ENCODE measurements around the gene NCCRP1. TPM values are rescaled to one million over a fixed set of nuclear protein-coding genes. Genes with fewer than 3 reads are reported as not detected.

Gene NCCRP1
- total RNA-seq, 2 experiments from 2014 or later = not detected

DNA sequence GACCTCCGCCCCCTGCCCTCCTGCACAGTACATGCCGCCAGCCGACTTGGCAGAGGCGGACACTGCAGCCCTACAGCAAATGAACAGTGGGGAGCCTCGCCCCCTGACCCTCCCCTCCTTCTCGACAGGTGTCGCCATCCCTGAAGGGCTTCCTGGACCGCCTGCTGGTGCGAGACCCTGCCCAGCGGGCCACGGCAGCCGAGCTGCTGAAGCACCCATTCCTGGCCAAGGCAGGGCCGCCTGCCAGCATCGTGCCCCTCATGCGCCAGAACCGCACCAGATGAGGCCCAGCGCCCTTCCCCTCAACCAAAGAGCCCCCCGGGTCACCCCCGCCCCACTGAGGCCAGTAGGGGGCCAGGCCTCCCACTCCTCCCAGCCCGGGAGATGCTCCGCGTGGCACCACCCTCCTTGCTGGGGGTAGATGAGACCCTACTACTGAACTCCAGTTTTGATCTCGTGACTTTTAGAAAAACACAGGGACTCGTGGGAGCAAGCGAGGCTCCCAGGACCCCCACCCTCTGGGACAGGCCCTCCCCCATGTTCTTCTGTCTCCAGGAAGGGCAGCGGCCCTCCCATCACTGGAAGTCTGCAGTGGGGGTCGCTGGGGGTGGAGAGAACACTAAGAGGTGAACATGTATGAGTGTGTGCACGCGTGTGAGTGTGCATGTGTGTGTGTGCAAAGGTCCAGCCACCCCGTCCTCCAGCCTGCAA, 18.3 kb upstream of the NCCRP1 start:
- no peaks in the 10 kb centered on the region for H3K4me1 ChIP-seq (ENCODE audit: insufficient read depth, low read length, poor library complexity, severe bottlenecking)
- H3K36me3 ChIP-seq (ENCODE audit: insufficient read depth, low read length) = 0 out of 2 replicates have a peak, but pooled peaks cover 4% of the 10 kb centered on the region
- no peak overlapping the region for H3K27ac ChIP-seq (ENCODE audit: low read depth, low read length, poor library complexity, severe bottlenecking)
- no peak overlapping the region for H2AFZ ChIP-seq (ENCODE audit: low read length)
- no peaks in the 10 kb centered on the region for H3K9me2 ChIP-seq (ENCODE audit: insufficient read depth, low read length)
- TF ChIP-seq EZH2phosphoT487 (IDR thresholded peaks at IDR 0.05; ENCODE audit: borderline replicate concordance, low read depth, low read length) = no peak
- TF ChIP-seq, protein P1, sequence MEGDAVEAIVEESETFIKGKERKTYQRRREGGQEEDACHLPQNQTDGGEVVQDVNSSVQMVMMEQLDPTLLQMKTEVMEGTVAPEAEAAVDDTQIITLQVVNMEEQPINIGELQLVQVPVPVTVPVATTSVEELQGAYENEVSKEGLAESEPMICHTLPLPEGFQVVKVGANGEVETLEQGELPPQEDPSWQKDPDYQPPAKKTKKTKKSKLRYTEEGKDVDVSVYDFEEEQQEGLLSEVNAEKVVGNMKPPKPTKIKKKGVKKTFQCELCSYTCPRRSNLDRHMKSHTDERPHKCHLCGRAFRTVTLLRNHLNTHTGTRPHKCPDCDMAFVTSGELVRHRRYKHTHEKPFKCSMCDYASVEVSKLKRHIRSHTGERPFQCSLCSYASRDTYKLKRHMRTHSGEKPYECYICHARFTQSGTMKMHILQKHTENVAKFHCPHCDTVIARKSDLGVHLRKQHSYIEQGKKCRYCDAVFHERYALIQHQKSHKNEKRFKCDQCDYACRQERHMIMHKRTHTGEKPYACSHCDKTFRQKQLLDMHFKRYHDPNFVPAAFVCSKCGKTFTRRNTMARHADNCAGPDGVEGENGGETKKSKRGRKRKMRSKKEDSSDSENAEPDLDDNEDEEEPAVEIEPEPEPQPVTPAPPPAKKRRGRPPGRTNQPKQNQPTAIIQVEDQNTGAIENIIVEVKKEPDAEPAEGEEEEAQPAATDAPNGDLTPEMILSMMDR (conservative IDR thresholded peaks at IDR 0.05; ENCODE audit: low read length) = no peak
- CTCF ChIA-PET (ENCODE audit: unreplicated experiment) = no interaction called here
- no peak overlapping the region for H3K4me3 ChIP-seq (ENCODE audit: low read depth, low read length, poor library complexity, severe bottlenecking)
- no peaks in the 10 kb centered on the region for H4K20me1 ChIP-seq (ENCODE audit: insufficient read depth, low read length)
- no peak overlapping the region for H3K4me2 ChIP-seq (ENCODE audit: low read length)
- H3K79me2 ChIP-seq (ENCODE audit: insufficient read depth, low read depth, low read length) = no peaks in the 10 kb centered on the region
- H3K9me3 ChIP-seq (ENCODE audit: low read length) = no peaks in the 10 kb centered on the region
- intact Hi-C loops (cut with micrococcal nuclease; ENCODE audit: unreplicated experiment) = no loop called here
- no peak for DNase-seq (ENCODE audit: low spot score)
- BruUV-seq (replicated peaks) = no TSS peak
- POLR2A ChIA-PET = no interaction called here

DNA sequence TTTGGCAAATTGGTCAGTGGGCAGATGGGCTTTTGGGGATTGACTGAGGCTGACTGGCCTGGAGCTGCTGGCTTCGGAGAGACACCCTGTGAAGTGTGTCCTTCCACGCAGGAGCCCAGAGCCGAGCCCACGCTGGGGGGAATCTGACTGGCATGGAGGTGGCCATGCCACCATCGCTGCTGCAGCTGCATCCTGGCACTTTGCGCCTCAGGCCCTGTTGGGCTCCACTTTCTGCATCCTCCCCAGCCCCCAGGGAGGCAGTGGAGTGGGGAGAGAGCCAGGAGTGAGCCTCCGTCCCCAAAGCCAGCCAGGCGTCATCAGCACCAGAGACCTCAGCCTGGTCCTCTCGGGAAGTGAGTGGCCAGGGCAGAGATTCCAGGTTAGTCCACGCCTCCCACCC, 17.0 kb upstream of the NCCRP1 start:
- H3K9me3 ChIP-seq (ENCODE audit: low read length) = no peaks in the 10 kb centered on the region
- TF ChIP-seq, protein P1 (conservative IDR thresholded peaks at IDR 0.05; ENCODE audit: low read length) = no peak
- no peak for TF ChIP-seq EZH2phosphoT487 (IDR thresholded peaks at IDR 0.05; ENCODE audit: borderline replicate concordance, low read depth, low read length)
- H2AFZ ChIP-seq (ENCODE audit: low read length) = no peak overlapping the region
- H3K4me1 ChIP-seq (ENCODE audit: insufficient read depth, low read length, poor library complexity, severe bottlenecking) = no peaks in the 10 kb centered on the region
- no peak overlapping the region for H3K4me2 ChIP-seq (ENCODE audit: low read length)
- no peak for DNase-seq (ENCODE audit: low spot score)
- CTCF ChIA-PET (ENCODE audit: unreplicated experiment) = no interaction called here
- no peaks in the 10 kb centered on the region for H3K9me2 ChIP-seq (ENCODE audit: insufficient read depth, low read length)
- 0 out of 2 replicates have a peak, but pooled peaks cover 4% of the 10 kb centered on the region for H3K36me3 ChIP-seq (ENCODE audit: insufficient read depth, low read length)
- H3K27ac ChIP-seq (ENCODE audit: low read depth, low read length, poor library complexity, severe bottlenecking) = no peak overlapping the region
- H3K79me2 ChIP-seq (ENCODE audit: insufficient read depth, low read depth, low read length) = no peaks in the 10 kb centered on the region
- POLR2A ChIA-PET = no interaction called here
- intact Hi-C loops (cut with micrococcal nuclease; ENCODE audit: unreplicated experiment) = no loop called here
- no TSS peak for BruUV-seq (replicated peaks)
- no peaks in the 10 kb centered on the region for H4K20me1 ChIP-seq (ENCODE audit: insufficient read depth, low read length)
- no peak overlapping the region for H3K4me3 ChIP-seq (ENCODE audit: low read depth, low read length, poor library complexity, severe bottlenecking)

DNA sequence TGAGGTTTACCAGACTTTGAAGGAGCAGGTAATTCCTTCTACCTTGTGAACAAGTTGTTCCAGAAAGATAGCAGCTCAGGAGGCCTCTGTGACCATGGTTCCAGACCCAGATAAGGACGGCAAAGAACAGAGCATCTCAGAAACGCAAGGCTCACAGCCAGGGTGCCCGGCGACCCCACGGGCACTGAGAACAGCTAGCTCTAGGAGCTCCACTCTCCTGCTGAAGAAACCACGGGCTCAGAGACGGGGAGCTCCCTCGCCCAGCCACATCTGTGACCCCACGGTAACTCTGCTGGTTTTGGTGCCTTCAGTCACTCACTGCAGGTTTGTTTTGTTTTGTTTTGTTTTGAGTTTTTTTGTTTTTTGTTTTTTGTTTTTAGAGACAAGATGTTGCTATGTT, 16.0 kb upstream of the NCCRP1 start:
- no peak overlapping the region for H3K4me2 ChIP-seq (ENCODE audit: low read length)
- H3K36me3 ChIP-seq (ENCODE audit: insufficient read depth, low read length) = 0 out of 2 replicates have a peak, but pooled peaks cover 4% of the 10 kb centered on the region
- H3K9me2 ChIP-seq (ENCODE audit: insufficient read depth, low read length) = no peaks in the 10 kb centered on the region
- H3K79me2 ChIP-seq (ENCODE audit: insufficient read depth, low read depth, low read length) = no peaks in the 10 kb centered on the region
- no TSS peak for BruUV-seq (replicated peaks)
- TF ChIP-seq, protein P1 (conservative IDR thresholded peaks at IDR 0.05; ENCODE audit: low read length) = no peak
- TF ChIP-seq EZH2phosphoT487 (IDR thresholded peaks at IDR 0.05; ENCODE audit: borderline replicate concordance, low read depth, low read length) = no peak
- DNase-seq (ENCODE audit: low spot score) = no peak
- POLR2A ChIA-PET = no interaction called here
- intact Hi-C loops (cut with micrococcal nuclease; ENCODE audit: unreplicated experiment) = no loop called here
- no peak overlapping the region for H2AFZ ChIP-seq (ENCODE audit: low read length)
- H3K9me3 ChIP-seq (ENCODE audit: low read length) = no peaks in the 10 kb centered on the region
- H3K27ac ChIP-seq (ENCODE audit: low read depth, low read length, poor library complexity, severe bottlenecking) = no peak overlapping the region
- H4K20me1 ChIP-seq (ENCODE audit: insufficient read depth, low read length) = no peaks in the 10 kb centered on the region
- H3K4me3 ChIP-seq (ENCODE audit: low read depth, low read length, poor library complexity, severe bottlenecking) = no peak overlapping the region
- no peaks in the 10 kb centered on the region for H3K4me1 ChIP-seq (ENCODE audit: insufficient read depth, low read length, poor library complexity, severe bottlenecking)
- CTCF ChIA-PET (ENCODE audit: unreplicated experiment) = no interaction called here
